Mononuclear cell (primary cell): ENCODE measurements around the gene KISS1. TPM values are rescaled to one million over a fixed set of nuclear protein-coding genes. Genes with fewer than 3 reads are reported as not detected.

ENCODE experiments used
- H3K27me3 ChIP-seq: 2 replicates; pipeline ENCODE4 v1.6.0; 2011; ENCODE audit warnings: low read length, control low read depth; ENCODE audit not compliant: insufficient read depth
- H3K4me1 ChIP-seq: 2 replicates; pipeline ENCODE4 v1.5.1; 2011; ENCODE audit warnings: mild to moderate bottlenecking, low read length, control low read depth; ENCODE audit not compliant: insufficient read depth
- H3K4me3 ChIP-seq: 2 replicates; pipeline ENCODE4 v1.5.1; 2011; ENCODE audit warnings: mild to moderate bottlenecking, low read length, moderate library complexity
- H3K9me3 ChIP-seq: 2 replicates; pipeline ENCODE4 v1.5.1; 2011; ENCODE audit warnings: low read depth, mild to moderate bottlenecking, control low read depth, low read length
- total RNA-seq: library from RNA; depleted of rRNA; stranded (reverse); fragments of >200 nt; gene quantifications from one replicate; pipeline ENCODE4 v1.2.3, GENCODE V29; 2012

Gene KISS1
- total RNA-seq, 1 donor: not detected

DNA sequence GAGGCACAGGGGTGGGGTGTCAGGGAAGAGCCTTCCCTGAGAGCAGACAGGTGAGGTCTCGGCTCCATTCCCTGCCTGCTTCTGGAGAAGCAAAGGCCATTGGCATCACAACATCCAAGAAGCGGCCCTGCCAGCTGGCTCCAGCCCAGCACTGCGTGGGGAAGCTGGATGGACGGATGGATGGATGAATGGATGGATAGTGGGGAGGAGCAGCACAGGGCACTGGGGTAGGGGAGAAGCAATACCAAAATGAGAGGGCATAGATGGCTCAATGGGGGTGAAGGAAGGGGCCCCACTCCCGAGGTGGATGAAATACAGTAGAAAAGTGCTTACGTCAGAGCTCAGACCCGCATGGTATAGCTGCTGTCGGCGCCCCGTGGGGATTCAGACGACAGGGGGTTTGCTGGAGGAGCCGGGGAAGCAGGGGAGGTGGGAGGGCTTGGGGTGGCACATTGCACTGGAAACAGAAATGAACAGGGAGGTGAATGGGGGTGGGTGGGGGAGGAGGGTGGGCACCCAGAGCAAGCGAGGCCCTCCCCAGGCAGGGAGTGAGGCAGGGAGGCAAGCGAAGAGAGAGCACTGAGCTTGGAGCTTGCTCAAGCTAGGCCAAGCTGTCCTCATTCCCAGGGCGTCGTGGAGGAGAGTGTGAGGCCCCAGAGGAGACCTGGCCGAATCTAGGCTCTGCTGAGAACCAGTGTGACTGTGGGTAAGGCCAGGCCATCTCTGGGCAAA lies 27.0 kb upstream of the KISS1 start:
- H3K9me3 ChIP-seq: no peaks in the 10 kb centered on the region
- no peaks in the 10 kb centered on the region for H3K4me1 ChIP-seq

DNA sequence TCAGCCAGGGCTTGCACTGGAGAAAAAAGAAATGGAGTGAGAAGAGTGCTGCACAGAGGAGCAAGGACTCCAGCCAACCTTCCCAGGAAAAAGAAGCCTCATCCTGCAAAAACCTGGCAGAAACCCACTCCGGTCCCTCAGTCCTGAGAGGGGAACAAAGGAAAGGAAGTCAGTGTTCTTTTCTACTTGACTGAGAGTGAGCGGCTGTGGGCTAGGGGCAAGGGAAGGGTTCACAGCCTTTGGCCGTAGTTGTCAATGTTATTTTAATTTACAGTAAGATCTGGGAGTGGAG lies 26.4 kb upstream of the KISS1 start:
- no peak overlapping the region for H3K4me3 ChIP-seq
- no peaks in the 10 kb centered on the region for H3K9me3 ChIP-seq
- no peaks in the 10 kb centered on the region for H3K4me1 ChIP-seq
- H3K27me3 ChIP-seq: no peaks in the 10 kb centered on the region

More for the DNA sequence above, 27.0 kb upstream of the KISS1 start:
- Histone ChIP-seq H3K27me3 (no peaks in the 10 kb centered on the region), H3K4me3 (no peak overlapping the region)

DNA sequence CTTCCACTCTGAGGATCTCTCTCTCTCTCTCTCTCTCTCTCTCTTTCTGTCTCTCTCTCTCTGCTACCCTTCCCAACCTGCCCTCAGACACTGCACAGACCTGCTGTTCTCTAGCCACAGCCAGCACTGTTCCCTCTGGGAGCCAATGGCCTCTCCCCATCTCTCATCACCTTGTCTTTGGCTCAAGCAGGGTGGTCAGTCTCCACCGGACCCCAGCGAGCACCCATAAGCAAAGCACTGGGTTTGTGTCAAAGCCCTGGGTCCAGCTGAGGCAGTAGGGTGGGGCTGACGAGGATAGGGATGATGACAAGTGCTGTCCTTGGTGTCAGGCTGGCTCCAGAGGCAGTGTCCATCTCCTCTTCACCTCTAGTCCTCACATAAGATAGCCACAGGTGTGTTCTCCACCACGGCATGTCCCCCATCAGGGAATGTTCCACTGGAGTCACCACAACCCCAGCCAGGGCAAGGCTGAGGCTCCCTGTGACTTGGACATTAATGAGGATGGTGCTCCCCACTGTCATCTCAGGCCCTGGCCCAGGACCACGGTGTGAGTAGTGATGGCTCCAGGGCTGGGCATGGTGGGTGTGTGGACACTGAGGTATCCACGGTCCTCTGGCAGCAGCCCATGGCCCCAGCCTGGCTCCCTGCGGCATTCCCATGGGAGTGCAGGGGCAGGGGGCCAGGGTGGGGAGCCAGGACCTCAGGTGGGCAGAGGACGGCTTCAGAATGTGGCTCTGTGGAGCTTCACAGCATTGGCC lies 25.9 kb upstream of the KISS1 start:
- H3K4me3 ChIP-seq: no peak overlapping the region
- H3K9me3 ChIP-seq: no peaks in the 10 kb centered on the region
- H3K27me3 ChIP-seq: no peaks in the 10 kb centered on the region
- H3K4me1 ChIP-seq: no peaks in the 10 kb centered on the region

DNA sequence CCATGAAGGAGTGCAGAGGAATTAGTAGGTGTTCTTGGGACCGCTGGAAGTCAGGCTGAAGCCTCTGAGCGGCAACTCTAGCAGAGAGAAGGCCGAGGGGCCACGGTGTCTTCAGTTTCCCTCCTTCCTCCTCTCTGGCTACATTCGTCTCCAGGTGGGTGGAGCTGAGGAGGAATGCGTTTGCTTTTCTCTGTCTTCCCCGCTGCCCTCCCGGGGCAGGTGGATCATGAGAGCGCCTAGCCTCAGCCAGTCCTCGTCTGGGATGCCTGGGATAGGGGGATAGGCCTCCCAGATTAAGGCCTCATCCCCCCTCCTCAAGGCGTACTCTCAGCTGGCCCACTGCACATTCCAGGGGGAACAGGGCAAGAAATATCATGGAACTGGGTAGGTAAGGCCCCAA lies 25.0 kb upstream of the KISS1 start:
- no peaks in the 10 kb centered on the region for H3K9me3 ChIP-seq
- no peaks in the 10 kb centered on the region for H3K27me3 ChIP-seq
- no peak overlapping the region for H3K4me3 ChIP-seq
- H3K4me1 ChIP-seq: no peaks in the 10 kb centered on the region

DNA sequence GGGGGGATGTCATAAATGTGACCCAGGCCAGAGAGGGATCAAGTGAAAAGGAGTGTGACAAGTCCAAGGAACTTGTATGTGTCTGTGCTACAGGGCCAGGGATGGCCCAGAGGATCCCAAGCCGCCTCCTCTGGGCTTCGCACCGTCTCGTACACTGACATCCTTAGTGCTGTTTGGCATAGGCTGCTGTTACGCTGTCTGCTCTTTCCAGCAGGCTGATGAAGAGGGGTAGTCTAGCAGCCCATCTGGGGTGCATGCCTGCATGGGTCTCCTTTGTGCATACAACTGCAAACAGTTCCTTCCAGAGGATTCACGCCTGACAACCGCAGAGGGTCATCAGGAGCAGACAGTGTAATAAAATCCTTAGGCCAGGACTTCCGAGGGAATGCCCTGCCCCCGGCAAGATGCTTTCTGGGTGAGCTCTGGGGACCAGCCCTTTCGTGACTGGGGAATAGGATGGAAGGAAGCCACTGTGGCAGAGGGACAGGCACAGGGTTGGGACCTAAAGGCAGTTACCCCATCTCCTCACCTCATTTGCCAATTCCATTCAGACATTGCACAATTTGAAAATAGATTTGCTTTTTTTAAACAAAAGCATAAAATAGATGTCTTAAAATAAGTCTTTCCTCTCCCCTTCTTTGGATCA lies 23.8 kb upstream of the KISS1 start:
- Histone ChIP-seq H3K4me3 (no peak overlapping the region), H3K4me1 (no peaks in the 10 kb centered on the region), H3K9me3 (no peaks in the 10 kb centered on the region)

DNA sequence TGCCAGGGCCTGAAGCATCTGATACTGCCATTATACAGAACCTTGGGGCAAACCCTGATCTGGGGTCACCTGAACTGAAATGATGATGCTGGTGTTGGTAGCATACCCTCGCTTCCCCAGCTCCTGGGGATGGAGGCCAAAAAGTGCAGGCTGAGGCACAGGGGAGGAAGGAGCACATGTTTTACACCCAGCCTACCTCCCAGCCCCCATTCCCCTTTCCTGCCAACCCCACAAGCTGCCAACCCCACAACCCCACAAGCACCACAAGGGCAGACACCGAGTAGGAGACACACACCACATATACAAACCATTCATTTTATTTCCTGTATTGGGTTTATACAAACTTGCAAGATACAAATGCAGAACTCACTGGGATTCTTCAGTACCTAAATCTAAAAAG lies 22.3 kb upstream of the KISS1 start:
- Histone ChIP-seq H3K4me3 (no peak overlapping the region), H3K27me3 (no peaks in the 10 kb centered on the region), H3K4me1 (peaks cover 7% of the 10 kb centered on the region), H3K9me3 (no peaks in the 10 kb centered on the region)

More for the DNA sequence above, 23.8 kb upstream of the KISS1 start:
- H3K27me3 ChIP-seq: no peaks in the 10 kb centered on the region

DNA sequence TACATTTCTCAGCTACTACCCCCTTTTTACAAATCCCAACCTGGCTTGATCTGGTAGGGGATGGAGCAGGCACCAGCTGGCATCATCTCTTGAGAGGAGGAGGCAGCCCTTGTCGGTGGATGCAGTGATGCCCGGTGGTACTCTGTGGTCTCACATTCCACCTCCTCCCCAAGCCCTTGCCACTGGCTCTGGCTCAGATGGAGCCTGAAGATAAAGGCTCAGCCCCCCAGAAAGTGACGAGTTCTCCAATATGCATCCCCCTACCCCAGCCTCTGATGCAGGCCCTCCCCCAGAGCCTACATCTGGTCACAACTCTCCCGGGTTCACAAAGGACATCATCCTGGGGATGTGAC lies 21.3 kb upstream of the KISS1 start:
- Histone ChIP-seq H3K27me3 (no peaks in the 10 kb centered on the region), H3K9me3 (no peaks in the 10 kb centered on the region), H3K4me3 (no peak overlapping the region), H3K4me1 (peaks cover 10% of the 10 kb centered on the region)

DNA sequence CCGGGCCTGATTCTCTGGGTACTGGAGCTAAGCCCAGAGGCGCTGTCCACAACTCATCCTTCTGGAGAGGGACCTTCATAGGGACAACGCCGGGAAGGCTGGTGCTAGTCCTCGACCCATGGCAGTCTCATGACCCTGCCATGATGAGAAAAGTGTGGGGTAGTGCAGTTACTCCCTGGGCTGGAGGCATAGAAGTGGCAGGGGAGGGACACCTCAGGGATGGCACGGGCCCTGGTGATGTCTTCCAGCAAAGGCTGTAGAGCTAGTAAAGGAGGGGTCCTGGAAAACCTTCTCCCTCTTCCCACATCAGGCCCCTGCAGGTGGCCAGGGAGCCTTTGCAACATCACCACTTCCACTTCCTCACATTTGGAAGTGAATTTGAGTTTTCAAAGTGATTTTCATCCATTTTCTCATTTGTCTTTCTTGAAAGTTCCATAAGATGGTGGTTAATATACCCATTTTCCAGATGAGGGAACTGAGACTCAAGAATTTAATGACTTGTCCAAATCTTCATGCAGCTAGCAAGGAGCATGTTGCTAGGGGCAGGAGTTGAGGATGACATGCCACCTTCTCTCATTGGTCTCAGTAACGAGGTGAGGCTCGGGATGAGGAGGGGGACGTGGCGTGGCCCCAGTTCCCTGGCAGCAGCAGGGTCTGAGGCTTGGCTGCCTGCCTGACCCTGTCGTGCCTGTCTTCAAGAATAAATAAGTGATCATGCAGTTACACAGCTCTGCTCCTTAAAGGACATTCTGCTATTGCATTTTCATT lies 20.8 kb upstream of the KISS1 start:
- H3K4me3 ChIP-seq: no peak overlapping the region
- H3K4me1 ChIP-seq: peaks cover 10% of the 10 kb centered on the region
- no peaks in the 10 kb centered on the region for H3K9me3 ChIP-seq
- H3K27me3 ChIP-seq: no peaks in the 10 kb centered on the region

DNA sequence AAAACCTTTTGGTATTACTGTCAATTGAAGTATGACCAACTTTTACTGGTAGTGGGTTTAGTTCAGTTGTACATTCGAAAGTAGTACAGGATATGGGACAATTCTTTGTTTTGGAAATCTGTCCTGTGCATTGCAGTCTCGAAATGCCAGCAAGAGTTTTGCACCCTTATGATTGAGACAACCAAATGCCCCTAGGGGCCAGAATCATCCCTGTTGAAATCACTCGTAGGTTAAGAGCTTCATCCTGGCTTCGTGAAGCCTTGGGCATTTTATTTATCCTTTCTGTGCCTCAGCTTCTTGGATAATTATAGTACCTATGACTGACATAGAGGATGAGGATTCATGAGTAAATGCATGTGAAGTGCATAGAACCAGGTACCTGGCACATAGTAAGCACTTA lies 19.9 kb upstream of the KISS1 start:
- no peak overlapping the region for H3K4me3 ChIP-seq
- no peaks in the 10 kb centered on the region for H3K9me3 ChIP-seq
- no peaks in the 10 kb centered on the region for H3K27me3 ChIP-seq
- H3K4me1 ChIP-seq: peaks cover 10% of the 10 kb centered on the region

DNA sequence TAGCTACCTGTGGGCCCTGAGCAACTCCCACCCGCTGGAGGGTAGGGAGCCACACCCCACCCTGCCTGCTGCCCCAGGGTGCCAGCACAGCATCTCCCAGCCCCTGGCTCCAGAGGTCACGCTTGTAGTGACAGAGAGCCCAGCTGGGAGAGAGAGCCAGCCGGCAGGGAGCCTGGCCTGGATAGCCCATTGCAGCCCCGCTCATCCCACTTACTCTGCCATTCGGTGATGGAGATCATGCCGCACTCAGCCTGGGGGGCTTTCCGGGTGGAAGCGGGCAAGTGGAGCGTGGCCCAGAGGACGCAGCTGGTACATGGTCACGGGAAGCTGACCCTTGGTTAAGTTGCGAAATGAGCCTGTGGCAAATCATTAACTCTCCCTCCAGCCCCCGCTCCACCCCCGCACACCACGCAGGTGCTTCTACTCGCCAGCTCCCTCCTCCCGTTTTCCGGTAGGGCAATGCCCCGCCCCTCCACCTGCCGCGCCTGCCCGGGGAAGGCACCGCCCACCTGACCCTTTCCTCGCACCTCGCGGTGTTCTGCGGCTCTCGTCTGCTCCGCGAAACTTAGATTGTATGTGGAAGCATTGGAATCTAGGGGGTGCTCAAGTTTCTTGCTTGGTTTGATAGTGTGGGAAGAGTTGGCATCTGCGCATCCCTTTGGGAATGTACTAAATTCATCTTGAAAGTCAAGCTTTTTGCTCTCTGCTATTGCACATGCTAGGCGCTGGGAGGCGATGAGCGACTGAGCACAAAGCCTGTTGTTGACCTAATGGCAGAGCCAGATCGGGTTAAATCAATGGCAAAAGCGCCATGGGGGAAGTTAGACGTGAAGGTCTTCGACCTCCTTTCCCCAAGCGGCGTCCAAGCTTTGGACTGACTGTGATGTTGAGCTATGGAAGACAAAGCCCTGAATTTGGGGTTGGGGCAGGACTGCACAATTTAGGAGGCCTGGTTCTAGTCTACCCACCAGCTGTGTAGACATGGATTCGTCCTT lies 17.7 kb upstream of the KISS1 start, which contains the start of gene GOLT1A:
Gene GOLT1A (minus strand): TSS at position 321 of the 995 bp plus-strand sequence. CDS start 82 bp downstream, at position 239.
- H3K27me3 ChIP-seq: no peaks in the 10 kb centered on the region
- H3K4me1 ChIP-seq: peaks cover 10% of the 10 kb centered on the region
- no peak within 1 kb of the TSS for H3K4me3 ChIP-seq
- no peaks in the 10 kb centered on the region for H3K9me3 ChIP-seq

DNA sequence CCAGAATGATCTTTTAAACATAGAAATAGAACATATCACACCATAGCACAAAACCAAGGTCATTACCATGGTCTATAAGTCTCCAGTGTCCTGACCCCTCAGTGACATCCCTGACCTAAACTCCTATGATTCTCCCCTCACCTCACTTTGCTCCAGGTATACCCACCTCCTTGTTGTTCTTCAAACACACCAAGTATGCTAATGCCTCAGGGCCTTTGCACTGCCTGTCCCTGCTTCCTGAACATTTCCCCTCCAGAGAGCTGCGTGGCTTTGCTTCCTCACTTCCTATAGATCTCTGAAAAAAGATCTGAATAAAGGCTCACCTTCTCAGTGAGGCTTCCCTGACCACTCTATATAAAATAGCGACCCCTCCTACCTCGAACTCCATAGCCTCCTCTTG lies 16.4 kb upstream of the KISS1 start:
- H3K9me3 ChIP-seq: no peaks in the 10 kb centered on the region
- no peaks in the 10 kb centered on the region for H3K27me3 ChIP-seq
- H3K4me1 ChIP-seq: peaks cover 10% of the 10 kb centered on the region
- H3K4me3 ChIP-seq: no peak overlapping the region

DNA sequence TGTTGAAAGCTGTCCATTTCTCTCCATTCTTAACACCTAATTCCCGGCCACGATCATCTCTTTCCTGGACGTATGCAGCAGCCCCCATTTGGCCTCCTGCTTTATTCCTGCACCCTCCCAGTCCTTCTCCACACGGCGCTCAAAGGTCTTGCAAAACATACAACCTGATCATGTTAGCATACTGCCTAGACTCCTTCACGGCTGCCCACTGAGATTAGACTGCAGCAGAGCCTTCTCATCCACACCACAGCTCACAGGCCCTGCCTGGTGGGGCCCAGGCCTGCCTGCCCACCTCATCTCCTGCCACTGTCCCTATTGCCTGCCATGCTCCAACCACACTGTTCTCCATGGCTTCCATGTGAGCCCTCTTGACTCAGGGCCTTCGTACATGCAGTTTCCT lies 14.8 kb upstream of the KISS1 start:
- H3K9me3 ChIP-seq: no peaks in the 10 kb centered on the region
- H3K27me3 ChIP-seq: peaks cover 9% of the 10 kb centered on the region
- H3K4me1 ChIP-seq: peaks cover 14% of the 10 kb centered on the region
- H3K4me3 ChIP-seq: no peak overlapping the region

DNA sequence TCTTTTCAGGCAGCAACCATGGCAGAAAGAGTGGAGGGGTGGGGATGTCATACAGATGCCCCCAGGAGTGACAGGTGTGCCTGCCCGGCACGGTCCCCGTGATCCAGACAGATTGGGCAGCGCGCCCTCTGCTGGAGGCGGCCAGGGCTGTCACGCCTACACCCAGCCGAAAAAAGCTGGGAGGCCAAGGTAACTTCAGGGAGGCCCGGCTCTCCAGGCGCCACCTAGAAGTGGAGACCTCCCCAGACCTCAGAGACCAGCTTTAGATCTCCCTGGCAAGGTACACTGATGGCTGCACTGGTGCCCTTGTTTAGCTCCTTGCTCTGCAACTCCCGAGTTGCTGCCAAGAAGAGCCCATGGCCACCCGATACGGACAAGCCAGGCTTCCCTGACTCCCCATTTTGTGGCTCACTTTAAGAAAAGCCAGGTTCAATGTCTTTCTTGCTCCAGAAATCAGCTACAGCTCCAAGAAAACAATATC lies 10.9 kb upstream of the KISS1 start:
- H3K4me3 ChIP-seq: no peak overlapping the region
- no peaks in the 10 kb centered on the region for H3K9me3 ChIP-seq
- peaks cover 4% of the 10 kb centered on the region for H3K4me1 ChIP-seq
- peaks cover 15% of the 10 kb centered on the region for H3K27me3 ChIP-seq

DNA sequence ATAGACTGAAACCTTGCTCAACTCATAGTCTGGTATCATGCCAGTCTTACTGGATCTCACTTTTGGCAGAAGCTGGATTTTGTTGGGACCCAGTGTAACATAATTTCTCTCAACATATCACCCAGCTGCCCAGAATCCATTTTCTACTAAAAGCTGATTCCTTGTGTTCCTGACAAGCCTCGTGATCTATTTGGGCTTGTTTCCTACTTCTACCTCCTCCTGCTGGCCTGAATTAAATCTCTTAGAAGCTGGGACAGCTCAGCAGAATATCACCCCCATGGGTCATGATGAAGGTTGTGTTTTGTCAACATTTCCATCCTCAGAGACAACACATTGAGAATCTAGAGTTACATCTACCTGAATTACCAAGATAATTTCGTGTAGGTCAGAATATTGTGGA lies 9.8 kb upstream of the KISS1 start:
- H3K9me3 ChIP-seq: no peaks in the 10 kb centered on the region
- H3K27me3 ChIP-seq: peaks cover 15% of the 10 kb centered on the region
- H3K4me1 ChIP-seq: peaks cover 4% of the 10 kb centered on the region
- no peak overlapping the region for H3K4me3 ChIP-seq
